Caco-2 (cell line): Measurements from ENCODE around the gene B3GNT9. TPM values are rescaled to one million over a fixed set of nuclear protein-coding genes. Genes with fewer than 3 reads are reported as not detected.

Experiments used
- BruUV-seq: library from RNA; stranded (reverse); fragments of 400-500 nt; replicated peaks from 2 replicates; lab custom pipeline; 2021; lab: Mats Ljungman, UMichigan
- CTCF ChIA-PET: fragments of 300-600 bp; sonication (Branson Sonifier 250); formaldehyde crosslinking; loops from one replicate; lab custom pipeline; 2022; ENCODE audit warnings: antibody characterized with exemption; lab: Charles Lee
- POLR2A ChIA-PET: fragments of 300-600 bp; sonication (Branson Sonifier 250); formaldehyde crosslinking; loops from one replicate; lab custom pipeline; 2022; ENCODE audit warnings: antibody characterized with exemption; lab: Charles Lee
- DNase-seq, 2 experiments: peaks; one replicate each; pipeline versions ENCODE4 v3.0.0 to v3.0.0-alpha.2; 2020 to 2022
- H3K27me3 ChIP-seq: replicated peaks from 2 replicates; pipeline ENCODE4 v1.6.0; 2011; ENCODE audit warnings: low read length; ENCODE audit not compliant: control insufficient read depth, insufficient read depth
- H3K36me3 ChIP-seq: 2 replicates; pipeline ENCODE4 v1.5.1; 2011; ENCODE audit warnings: low read length; ENCODE audit not compliant: control insufficient read depth, insufficient read depth
- H3K4me1 ChIP-seq: fragments of 250-450 bp; sonication (Bioruptor Pico); 2 replicates; pipeline ENCODE4 v1.5.1; 2020; ENCODE audit warnings: mild to moderate bottlenecking
- H3K4me3 ChIP-seq: 2 replicates; pipeline ENCODE4 v1.5.1; 2011; ENCODE audit warnings: low read depth, mild to moderate bottlenecking, control low read depth, low read length
- H3K9me3 ChIP-seq: fragments of 250-450 bp; sonication (Bioruptor Pico); 2 replicates; pipeline ENCODE4 v1.5.1; 2020; ENCODE audit warnings: mild to moderate bottlenecking, moderate library complexity
- H3K27ac Mint-ChIP-seq: one replicate; pipeline ENCODE4 v1.8.0; 2022; ENCODE audit warnings: mixed read lengths; ENCODE audit not compliant: unreplicated experiment
- H3K27me3 Mint-ChIP-seq: one replicate; pipeline ENCODE4 v1.8.0; 2022; ENCODE audit warnings: mixed read lengths; ENCODE audit not compliant: insufficient read depth, unreplicated experiment
- H3K36me3 Mint-ChIP-seq: one replicate; pipeline ENCODE4 v1.8.0; 2022; ENCODE audit warnings: mild to moderate bottlenecking, mixed read lengths; ENCODE audit not compliant: insufficient read depth, unreplicated experiment
- H3K4me1 Mint-ChIP-seq: one replicate; pipeline ENCODE4 v1.8.0; 2022; ENCODE audit warnings: low read depth, mixed read lengths; ENCODE audit not compliant: unreplicated experiment
- H3K4me3 Mint-ChIP-seq: one replicate; pipeline ENCODE4 v1.8.0; 2022; ENCODE audit warnings: mild to moderate bottlenecking, moderate library complexity, mixed read lengths; ENCODE audit not compliant: unreplicated experiment
- H3K9me3 Mint-ChIP-seq: one replicate; pipeline ENCODE4 v1.8.0; 2022; ENCODE audit warnings: mixed read lengths; ENCODE audit not compliant: unreplicated experiment
- intact Hi-C: fragments of 100-400 bp; cut with micrococcal nuclease; formaldehyde crosslinking; loops from one replicate; pipeline ENCODE4 v1.10.0; 2022; ENCODE audit not compliant: unreplicated experiment
- total RNA-seq: library from RNA; stranded (reverse); gene quantifications from 2 replicates; pipeline ENCODE4 v1.2.3, GENCODE V29; 2022
- TF ChIP-seq, protein P1 (sequence below), 2 experiments: fragments of 200-600 bp in 1 of 2; IDR thresholded peaks; 1 replicate in 1 of 2; 2 replicates in 1 of 2; pipeline versions ENCODE4 v1.5.1 to v1.8.0; 2011 to 2022; ENCODE audit warnings: antibody characterized with exemption in 1 of 2, control low read depth in 1 of 2, inconsistent platforms in 1 of 2, low read depth in 1 of 2, low read length in 1 of 2, mild to moderate bottlenecking in 1 of 2, moderate library complexity in 1 of 2; ENCODE audit not compliant: insufficient read depth in 1 of 2, severe bottlenecking in 1 of 2, unreplicated experiment in 1 of 2

B3GNT9 gene
- total RNA-seq, 1 experiment from 2014 or later = 11.6 TPM

DNA sequence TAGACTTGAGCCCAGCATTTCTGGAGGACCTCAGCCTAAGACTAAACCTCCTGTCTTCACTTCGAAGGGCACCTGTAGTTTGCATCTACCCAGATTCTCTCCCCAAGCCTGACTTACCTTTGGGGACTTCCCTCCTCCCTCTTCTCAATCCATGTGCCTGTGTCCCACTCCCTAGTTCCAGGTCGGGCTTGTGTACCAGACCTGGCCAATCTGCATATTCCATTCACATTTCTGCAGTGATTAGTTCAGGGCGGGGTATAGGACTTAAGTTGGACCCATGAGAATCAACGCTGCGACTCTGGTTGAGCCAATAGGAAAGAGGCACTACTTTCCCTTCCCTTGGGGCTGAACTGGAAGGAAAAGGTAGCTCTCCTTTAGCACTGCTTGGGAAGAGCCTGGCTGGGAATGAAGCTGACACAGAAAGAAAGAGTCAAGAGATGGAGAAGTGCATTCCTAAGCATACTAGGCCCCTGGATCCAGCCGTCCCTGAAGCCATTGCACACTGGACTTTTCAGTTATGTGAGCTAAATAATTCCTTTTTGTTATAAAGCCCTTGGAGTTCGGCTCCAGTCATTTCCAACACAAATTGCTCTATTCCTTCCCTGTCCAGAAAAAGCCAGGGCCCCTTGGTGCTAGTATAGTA is 6.4 kb upstream of the B3GNT9 start:
- no peak overlapping the region for H3K4me3 Mint-ChIP-seq
- H3K9me3 ChIP-seq = no peaks in the 10 kb centered on the region
- no peaks in the 10 kb centered on the region for H3K36me3 ChIP-seq
- no TSS peak for BruUV-seq
- CTCF ChIA-PET = interaction anchor here (1.0 to 1.9 kb wide), 2 partner anchors 13 to 139 kb away, joined by 3 to 11 read pairs; partner anchors contain the start of gene NOL3
- TF ChIP-seq, protein P1, sequence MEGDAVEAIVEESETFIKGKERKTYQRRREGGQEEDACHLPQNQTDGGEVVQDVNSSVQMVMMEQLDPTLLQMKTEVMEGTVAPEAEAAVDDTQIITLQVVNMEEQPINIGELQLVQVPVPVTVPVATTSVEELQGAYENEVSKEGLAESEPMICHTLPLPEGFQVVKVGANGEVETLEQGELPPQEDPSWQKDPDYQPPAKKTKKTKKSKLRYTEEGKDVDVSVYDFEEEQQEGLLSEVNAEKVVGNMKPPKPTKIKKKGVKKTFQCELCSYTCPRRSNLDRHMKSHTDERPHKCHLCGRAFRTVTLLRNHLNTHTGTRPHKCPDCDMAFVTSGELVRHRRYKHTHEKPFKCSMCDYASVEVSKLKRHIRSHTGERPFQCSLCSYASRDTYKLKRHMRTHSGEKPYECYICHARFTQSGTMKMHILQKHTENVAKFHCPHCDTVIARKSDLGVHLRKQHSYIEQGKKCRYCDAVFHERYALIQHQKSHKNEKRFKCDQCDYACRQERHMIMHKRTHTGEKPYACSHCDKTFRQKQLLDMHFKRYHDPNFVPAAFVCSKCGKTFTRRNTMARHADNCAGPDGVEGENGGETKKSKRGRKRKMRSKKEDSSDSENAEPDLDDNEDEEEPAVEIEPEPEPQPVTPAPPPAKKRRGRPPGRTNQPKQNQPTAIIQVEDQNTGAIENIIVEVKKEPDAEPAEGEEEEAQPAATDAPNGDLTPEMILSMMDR (IDR thresholded peaks at IDR 0.05; ENCODE audit: insufficient read depth in 1 of 2, low read depth in 1 of 2, low read length in 1 of 2, severe bottlenecking in 1 of 2, unreplicated experiment in 1 of 2) = no peak
- peaks cover 13% of the 10 kb centered on the region for H3K36me3 Mint-ChIP-seq
- H3K4me3 ChIP-seq = no peak overlapping the region
- peaks cover 6% of the 10 kb centered on the region for H3K4me1 Mint-ChIP-seq
- H3K27ac Mint-ChIP-seq = no peak overlapping the region
- intact Hi-C loops = no loop called here
- POLR2A ChIA-PET = no interaction called here
- H3K9me3 Mint-ChIP-seq = no peaks in the 10 kb centered on the region
- no peak for DNase-seq
- H3K27me3 Mint-ChIP-seq = no peaks in the 10 kb centered on the region
- no peaks in the 10 kb centered on the region for H3K27me3 ChIP-seq
- peaks cover 4% of the 10 kb centered on the region; the same call in 1 of the 2 replicates for H3K4me1 ChIP-seq

- Histone ChIP-seq H3K9me3 (no peaks in the 10 kb centered on the region), H3K27me3 (no peaks in the 10 kb centered on the region), H3K4me3 (no peak overlapping the region), H3K36me3 (no peaks in the 10 kb centered on the region), H3K4me1 (peaks cover 4% of the 10 kb centered on the region)
- Mint-ChIP-seq H3K9me3 (no peaks in the 10 kb centered on the region), H3K4me3 (no peak overlapping the region), H3K27me3 (no peaks in the 10 kb centered on the region), H3K36me3 (peaks cover 14% of the 10 kb centered on the region), H3K27ac (no peak overlapping the region), H3K4me1 (peaks cover 6% of the 10 kb centered on the region)
- TF ChIP-seq, protein P1 (IDR thresholded peaks at IDR 0.05; ENCODE audit: insufficient read depth in 1 of 2, low read depth in 1 of 2, low read length in 1 of 2, severe bottlenecking in 1 of 2, unreplicated experiment in 1 of 2) = no peak
- POLR2A ChIA-PET = no interaction called here
- intact Hi-C loops = no loop called here
- no TSS peak for BruUV-seq
- DNase-seq = peak in 1 of 2 experiments; percentile 35
- CTCF ChIA-PET = interaction anchor here (0.6 to 1.9 kb wide), 7 partner anchors 15 to 196 kb away, joined by 3 to 57 read pairs (median 8); partner anchors contain the start of genes CES3, FHOD1 and PHAF1
Observed at GRCh38 chr16:67156143-67156844, 5.5 kb upstream of the B3GNT9 start.
